ENCODE results near the gene NPC2.
A peak's percentile ranks its signal among the peaks of the same experiment; 100 is the strongest.

Gene NPC2

DNA sequence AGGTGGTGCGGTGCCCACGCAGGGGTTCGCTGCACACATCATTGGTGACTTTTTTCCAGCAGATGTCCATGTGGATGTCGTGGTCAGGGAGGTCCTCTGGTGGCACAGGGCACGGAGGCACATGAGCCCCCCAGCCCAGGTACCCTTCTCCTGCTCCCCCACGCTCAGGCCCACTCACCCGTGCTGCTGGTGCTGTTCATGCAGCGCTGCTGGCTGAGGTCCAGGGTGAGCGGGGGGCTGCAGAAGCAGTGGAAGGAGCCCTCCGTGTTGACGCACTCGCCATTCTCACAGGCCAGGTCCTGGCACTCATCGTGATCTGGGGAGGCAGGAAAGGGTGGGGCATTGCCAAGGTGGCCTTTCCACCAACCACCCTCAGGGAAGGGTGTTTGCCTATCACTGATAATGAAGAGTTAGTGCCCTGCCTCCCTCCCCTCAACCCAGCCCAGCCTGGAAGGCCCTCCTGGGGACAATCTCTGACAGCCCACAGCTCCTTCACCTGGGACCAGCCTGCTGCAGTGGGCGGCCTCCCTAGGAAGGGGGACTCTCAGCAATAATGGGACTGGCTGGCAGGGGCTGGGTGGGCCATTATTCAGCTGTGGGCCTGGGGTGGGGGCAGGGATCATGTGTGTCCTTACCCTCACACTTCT lies 10.3 kb upstream of the NPC2 start:
- DNase-seq = no peak

DNA sequence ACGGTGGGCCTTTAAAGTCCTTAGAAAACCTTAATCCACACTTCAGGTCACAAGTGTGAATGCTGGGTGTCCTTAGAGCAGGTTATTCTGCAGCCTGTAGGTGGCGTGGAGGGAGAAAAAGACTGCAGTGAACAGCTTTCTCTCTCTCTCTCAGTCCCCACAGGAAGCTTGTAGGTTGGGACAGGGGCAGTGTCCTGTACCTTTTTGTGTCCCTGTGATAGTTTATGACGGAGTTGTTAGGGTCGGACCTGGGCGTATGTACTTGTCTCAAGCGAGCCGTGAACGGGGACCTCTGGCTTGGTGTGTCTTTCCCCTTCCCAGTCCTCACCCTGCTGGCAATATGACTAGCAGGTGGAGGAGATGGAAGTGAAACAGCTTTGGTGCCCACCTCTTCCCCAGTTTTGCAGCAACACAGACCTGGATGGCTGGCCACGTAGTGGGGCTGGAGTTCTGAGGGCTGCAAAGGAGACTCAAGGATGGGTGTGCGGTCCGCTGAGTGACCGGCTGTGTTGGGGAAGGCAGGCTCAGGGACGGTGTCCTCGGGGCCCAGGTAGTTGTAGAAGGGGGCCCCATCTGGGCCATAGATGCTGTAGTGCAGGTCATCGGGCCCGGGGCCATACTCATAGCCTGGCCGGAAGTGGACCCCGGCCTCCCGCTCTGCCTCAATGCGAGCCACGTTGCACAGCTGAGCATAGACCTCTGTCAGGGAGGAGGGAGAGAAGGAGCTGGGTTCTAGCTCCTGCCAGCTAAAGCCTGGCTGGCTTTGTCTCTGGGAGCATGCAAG lies 9.3 kb upstream of the NPC2 start:
- peak in 4 of 58 donors; percentile 13 to 28 (median 21) for DNase-seq

DNA sequence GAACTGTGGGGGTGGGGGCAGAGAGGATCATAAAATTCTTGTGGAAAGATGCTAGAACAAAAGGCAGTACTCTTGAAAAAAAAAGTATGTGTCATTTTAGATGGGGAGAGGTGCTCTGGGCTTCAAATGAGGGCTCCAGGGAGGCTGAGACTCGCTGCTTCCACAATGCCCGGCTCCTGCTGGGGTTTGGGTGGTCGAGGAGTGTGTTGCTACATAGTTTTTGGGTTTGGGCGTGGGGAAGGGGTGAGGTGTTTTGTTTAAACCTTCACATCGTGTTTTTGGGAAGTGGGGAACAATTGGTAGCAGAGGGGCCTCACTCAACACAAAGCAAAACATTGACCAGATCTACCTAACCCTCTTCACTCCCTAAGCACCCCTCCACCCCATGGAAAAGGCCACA lies 8.6 kb upstream of the NPC2 start:
- no peak for DNase-seq

DNA sequence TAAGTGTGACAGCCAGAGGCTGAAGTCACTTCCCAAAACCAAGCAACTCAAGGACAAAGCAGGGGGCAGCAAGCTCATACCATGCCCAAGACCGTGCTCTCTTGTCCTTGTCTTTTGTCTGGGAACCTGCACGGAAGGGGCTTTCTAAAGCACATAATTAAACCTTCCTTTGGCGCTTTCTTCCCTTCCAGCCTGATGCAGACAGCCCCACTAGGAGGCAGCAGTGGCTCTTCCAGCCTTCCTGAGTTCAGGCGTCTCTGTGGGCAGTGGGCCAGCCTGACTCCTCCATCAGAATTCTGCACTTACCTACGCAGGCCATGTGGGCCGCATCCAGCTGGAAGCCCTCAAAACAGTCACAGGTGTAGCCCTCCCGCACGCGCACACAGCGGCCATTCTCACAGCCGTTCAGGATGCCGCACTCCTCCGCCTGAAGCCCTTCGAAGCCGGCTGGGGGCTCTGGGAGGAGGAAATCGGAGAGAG lies 8.1 kb upstream of the NPC2 start:
- DNase-seq = peak in 48 of 58 donors; percentile 4 to 80 (median 46)

DNA sequence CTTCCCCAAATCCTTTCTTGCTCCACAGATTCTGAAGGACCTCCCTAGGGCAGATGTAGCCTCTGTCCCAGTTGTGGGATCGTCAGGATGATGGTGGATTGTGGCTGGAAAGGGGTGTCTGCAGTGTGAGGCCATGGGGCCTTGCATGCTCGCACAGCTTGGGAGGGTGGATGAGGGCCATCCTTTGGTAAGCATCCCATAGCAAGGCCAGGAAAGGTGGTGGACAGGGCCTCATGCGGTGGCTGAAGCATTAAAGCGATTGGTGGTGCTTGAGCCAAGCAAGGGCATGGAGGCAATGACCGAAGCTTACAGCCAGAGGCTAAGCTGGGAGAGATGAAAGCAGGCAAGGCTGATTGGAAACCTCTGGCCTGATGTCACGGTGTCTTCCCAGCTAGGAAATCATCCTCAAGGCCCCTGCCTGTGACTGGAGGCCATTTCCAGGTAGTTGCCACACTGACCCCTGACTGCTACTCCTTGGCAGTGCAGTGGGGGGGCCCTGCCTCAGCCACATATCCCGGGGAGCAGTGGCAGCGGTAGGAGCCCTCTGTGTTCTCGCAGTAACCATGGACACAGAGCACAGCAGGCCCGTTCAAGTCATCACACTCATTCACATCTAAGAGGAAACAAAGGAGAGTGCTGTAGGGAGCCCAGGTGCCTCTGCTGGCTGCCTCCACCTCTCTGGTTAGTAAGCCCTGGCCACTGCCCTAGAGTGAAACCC lies 7.5 kb upstream of the NPC2 start:
- DNase-seq = no peak

DNA sequence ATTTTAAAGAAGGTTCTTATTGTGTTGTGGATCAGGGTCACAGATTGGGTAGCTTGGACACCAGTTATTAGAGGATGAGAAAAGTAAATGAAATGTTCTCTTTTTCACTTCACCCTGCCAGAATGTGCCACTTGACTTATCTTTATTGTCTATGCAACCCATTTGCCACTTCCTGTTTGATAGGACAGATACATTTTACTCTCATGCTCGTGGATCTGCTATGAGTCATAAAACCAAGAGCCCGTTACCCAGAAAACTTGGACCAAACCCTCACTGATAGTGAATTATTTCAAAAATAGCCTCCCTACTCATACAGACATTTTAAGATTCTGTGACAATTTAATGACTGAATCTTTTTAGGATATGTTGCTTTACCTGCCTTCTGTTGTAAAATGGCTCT lies 2.3 kb upstream of the NPC2 start:
- DNase-seq = no peak

DNA sequence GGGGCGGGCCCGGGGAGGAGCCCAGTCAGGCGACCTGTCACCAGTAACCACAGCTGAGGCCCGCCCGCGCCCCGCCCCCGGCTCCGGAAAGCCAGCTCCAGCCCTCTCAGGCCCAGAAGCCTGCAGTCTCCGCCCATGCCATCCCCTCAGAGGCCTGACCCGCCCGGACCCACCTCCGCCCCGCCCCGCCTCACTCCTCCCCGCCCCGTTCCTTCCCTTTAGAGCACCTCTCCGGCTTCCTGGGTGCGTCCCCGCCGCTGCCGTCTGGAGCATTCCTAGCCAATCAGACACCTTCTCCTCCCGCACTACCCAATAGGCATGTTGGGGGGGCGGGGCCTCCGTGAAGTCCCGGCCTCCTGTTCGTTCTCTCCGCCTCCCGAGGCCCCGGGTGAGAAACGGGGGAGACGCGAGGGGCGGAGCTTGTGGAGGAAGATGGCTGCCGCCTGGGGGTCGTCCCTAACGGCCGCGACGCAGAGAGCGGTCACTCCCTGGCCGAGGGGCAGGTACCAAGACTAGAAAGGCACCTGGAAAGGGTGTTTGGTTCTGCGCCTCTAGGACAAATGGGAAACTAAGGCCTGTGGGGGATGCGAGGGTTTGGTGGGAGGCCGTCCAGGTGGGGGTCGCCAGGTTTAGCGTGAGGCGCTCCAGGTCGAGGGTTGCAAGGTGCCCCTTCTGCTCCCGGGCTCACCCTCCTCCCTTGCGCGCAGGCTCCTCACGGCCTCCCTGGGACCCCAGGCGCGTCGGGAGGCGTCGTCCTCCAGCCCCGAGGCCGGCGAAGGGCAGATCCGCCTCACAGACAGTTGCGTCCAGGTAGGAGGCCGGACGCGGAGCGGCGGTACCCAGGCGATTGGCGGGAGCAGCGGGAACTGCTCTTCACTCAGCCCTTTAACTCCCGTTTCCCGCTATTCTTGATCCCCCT lies 497 bp upstream of the NPC2 start, which contains the start of gene ISCA2:
ISCA2 (plus strand) TSS at position 423 of the 919 bp plus-strand sequence; CDS start at position 433, 10 bp downstream.
- peak; percentile 89 to 100 (median 99) for DNase-seq

DNA sequence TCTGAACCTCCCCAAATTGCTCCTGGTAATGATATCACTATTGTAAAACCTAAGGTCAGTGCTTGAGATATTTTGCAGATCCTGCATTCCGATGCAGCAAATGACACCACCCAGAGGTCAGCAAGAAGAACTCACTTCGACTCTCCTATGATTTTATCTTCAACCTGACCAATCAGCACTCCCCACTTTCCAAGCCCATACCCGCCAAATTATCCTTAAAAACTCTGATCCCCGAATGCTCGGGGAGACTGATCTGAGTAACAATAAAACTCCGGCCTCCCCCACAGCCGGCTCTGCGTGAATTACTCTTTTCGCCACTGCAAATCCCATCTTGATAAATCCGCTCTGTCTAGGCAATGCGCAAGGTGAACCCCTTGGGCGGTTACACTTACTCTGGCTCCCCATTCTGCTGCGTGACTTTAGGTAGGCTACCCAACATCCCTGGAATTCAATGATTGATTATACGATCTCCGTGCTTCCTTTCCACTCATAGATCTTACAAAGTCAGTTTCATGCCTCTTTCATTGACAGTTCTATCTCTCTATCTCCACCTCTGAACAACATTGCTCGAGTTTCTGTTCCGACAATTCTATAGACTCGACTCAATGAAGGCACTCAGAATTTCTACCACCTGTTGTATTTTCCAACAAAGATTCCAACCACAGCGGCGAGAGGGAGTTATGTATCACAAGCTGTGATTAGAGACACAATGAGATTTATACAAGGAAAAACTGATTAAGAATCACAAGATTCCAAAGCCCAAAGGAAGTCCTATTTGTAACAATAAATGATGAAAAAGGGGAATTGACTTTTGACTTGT lies 939 bp downstream of the NPC2 start:
- DNase-seq = peak in 1 of 58 donors; percentile 12

DNA sequence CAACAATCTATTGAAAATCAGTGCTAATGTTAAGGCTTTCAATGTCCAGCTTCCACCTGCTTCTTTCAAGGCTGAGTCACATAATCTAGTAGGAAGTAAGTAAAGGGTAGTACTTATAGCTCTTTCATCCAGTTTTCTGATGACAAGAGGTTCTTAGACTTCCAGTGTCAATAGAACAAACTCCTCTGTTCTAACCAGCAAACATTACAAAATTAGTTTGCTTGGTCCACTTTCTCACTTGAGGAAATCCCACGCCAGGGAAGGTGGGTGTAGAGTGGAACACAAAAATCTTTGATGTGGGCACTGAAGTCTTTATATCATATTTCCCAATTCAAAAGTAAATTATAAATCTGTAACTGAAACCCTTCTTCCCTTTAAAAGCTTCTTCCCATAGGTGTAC lies 2.6 kb downstream of the NPC2 start:
- no peak for DNase-seq

DNA sequence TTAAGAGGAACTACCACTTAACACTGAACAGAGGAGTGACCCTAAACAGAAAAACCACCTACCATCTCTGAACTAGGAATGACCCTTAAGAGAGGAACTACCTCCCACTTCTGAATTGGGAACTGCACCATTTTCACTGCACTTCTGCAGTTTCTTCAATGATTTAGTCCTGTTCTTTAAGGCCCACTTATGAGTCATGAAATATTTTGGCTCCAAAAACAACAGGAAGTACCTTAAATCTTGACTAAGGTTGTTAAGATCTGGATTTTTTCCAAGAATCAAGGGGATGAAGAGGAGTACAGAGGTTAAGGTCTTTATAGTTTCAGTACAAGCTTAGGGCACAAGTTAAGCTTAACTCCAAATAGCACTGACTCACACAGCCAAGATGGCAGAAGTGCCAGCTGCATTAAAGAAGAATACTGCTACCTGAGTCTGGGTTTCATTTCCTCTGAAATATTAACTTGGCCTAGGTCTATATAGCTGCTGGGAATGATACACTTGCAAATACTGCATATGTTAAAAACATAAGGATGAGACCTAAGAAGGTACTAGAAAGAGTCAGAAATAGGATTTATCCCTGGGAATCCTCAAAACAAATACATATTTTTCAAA lies 4.2 kb downstream of the NPC2 start:
- no peak for DNase-seq

DNA sequence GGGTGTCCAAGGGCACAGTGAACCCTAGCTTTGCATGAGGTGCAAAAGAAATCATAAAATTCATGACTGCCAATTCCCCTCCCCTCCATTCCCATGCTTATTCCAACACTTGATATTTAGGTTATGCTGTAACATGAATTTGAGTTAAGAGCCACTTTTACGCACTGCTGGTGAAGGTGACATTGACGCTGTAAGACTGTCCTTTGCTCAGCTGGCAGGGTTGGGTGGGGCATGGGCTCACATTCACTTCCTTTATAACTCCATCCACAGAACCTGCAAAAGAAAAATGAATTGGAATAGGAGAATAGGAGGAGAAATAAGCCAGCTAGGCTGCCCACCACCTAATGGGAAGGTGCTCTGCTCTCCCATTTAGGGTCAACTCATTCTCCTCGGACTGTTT lies 6.9 kb downstream of the NPC2 start:
- no peak for DNase-seq

DNA sequence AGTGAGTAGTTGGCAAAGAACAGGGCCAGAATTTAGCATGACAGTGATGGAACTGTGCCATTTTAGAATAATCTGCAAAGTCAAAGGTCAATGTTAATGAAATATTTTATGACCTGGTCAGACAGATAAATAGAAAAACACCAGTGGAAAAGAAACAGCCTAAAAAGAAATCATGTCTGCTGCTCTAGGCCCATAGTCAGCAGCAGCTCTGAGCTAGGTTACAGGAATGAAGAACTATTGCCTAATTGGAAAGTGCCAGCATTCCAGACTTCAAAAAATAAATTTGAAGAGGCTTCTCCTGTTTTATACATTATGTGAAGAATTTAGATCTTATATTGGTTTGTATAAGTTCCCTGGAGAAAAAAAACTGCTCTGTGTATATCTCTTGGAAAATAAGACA lies 9.8 kb downstream of the NPC2 start:
- DNase-seq = no peak

DNA sequence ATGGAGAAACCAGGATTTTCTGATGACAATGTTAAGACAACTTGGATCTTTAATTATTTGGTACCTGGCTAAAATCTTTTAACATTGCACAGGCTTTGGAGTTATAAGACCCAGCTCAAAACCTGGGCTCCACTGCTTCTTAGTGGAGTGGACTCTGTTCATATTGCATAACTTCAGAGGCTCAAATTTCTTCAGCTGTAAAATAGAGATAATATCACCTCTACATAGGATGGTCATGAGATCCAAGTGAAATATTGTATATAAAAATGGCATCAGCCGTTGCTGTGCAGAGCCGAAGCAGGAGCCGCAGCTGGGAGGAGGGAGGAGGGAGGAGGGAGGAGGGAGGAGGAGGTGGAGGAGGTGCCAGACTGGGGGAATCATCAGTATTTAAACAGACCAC lies 10.5 kb downstream of the NPC2 start:
- DNase-seq = no peak

DNA sequence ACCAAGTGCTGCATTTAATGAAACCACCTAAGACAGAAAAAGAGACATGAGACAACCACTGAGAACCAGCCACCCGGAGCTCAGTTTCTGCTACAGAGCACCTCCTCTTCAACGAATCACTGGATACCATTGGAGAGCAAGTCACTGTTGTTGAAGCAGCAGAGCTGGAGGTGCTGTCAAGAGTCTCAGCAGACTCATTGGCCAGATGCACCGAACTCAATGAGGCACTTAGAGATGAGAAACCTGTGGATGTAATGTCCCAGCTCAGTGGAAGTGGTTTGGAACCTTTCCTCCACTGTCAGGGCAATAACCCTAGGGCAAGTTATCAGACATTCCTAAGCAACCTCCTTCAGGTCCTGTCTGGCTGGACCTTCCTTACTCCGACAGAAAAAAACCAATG lies 13.1 kb downstream of the NPC2 start:
- no peak for DNase-seq

DNA sequence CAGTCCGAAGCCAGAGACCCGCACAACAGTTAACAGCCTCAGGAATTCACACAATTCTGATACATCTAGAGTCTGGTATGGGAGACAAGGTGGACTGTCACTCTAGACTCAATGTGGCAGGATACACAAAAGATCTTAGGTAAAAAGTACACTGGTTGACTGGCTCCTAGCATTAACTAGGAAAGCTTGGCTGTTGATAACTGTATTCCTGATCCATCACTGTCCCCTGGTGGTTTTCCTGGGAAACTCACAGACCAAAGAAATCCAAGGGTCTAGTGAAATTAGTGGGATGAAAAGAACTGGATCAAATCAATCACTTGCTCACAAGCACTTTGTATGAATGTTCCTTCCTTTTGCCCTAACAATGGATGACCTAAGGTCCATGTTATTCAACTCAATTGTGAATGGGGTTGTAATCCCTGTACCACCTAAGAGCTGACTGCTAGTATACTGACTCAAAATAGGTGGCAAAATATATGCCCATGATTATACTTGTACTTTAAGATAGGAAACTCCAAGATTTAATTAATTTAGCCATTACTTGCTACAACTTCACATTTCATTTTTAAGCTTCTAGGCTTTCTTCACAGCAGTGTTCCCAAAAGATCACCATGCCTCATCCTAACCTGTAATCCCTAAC lies 14.0 kb downstream of the NPC2 start:
- DNase-seq = peak in 5 of 58 donors; percentile 6 to 51 (median 11)

DNA sequence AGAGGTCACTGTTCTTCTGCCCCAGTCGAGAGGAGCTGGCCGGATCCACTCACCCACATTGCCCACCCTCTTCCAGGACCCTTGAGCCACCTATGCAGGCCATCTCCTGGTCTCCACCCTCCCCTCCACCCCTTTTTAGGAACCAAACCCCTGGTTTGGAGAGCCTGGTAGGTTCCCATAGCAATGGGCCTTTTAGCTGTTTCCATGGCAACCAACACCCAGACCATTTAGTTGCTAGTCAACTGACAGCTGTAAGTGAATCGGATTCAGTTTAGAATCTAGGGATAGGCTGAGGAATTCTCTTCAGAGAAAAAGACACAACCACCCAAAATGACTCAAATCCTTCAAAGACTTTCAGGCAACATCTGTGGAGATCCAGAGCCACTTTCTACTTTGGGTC lies 16.5 kb downstream of the NPC2 start:
- peak in 19 of 58 donors; percentile 1 to 67 (median 16) for DNase-seq

DNA sequence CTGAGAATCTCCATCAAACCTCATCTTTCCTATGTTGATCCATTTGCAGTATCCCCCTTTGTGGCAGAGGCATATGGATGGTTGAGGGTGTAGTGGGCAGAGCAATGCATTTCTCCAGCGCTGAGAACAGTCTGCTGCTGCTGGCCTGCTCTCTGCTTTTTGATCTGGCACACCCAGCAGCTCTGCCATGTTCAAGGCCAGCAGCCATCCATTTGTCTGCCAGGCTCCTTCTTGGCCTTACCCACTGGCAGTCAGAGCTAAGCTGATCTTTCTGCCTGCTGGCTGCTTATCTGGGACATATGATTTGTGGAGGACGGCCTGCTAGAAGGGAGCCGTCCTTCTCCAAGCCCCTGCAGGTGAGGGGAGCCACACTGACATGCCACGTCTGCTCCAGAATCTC lies 17.0 kb downstream of the NPC2 start:
- no peak for DNase-seq

DNA sequence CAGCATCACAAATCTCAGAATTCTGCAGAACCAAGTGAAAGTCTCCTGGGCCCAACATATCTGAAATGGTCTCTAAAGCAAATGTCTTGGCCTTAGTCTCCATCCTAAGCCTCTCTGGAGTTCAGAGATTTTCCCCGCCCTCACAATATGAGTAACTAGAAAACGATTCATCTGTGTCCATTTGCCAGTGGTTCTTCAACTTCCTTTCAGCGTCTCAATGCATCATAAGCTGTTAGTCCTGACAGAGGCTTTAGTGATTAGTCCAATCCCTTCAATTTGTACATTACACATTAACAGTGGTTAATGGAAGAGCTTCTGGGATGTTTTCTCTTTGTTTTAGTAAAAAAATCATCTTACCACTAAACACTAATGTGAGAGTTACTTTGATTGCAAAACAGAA lies 17.4 kb downstream of the NPC2 start:
- DNase-seq = no peak

DNA sequence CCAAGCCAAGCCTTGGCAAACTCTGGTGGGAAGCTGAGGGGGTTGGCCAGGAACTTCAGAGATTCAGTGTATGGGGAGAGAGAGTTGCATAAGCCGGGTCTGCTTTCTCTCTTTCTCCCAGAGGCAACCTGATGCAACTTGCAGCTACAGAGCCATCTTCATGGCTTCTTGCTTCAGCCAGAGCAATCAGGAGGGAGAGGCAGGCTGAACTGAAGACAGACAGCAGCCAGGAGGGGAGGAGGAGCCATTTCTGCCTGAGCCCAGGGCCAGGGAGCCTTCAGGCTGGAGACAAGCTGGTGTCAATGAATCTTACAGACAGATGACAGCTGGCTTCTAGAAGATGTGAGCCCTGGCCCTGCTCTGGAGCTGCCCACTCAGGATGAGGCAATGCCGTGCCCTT lies 18.7 kb downstream of the NPC2 start:
- no peak for DNase-seq
